ENCODE results near the gene GPR78. TPM values are rescaled to one million over a fixed set of nuclear protein-coding genes. Genes with fewer than 3 reads are reported as not detected.

GPR78 gene
- total and polyA plus RNA-seq, 2 of the 8 experiments (the other 6 are each of a cell fraction or from before 2014, with no cell fraction given): 1.0 to 3.0 TPM

GRCh38 chr4:8557151-8558076 lies 22.8 kb upstream of the GPR78 start:
- TF ChIP-seq EZH2 (IDR thresholded peaks at IDR 0.05; ENCODE audit: low read depth, low read length, severe bottlenecking) (no peak), KDM1A (IDR thresholded peaks at IDR 0.05; ENCODE audit: borderline replicate concordance, low read length) (peak; percentile 73; the same call in 1 of the 2 replicates)
- no peak overlapping the region for H3K27ac ChIP-seq (ENCODE audit: low read depth, low read length)
- no peaks in the 10 kb centered on the region for H3K27me3 ChIP-seq (replicated peaks in 1 of 4; ENCODE audit: control insufficient read depth in 3 of 4, extremely low read depth in 1 of 4, insufficient read depth in 3 of 4, low read length in 3 of 4)
- H2BK120ac ChIP-seq (replicated peaks; ENCODE audit: low read depth, low read length): no peak overlapping the region
- H3K23ac ChIP-seq (ENCODE audit: insufficient read length): no peak overlapping the region
- H4K8ac ChIP-seq (ENCODE audit: extremely low read depth, insufficient read depth, low read length): no peak overlapping the region; the same call in 1 of the 2 replicates
- no peaks in the 10 kb centered on the region for H3K36me3 ChIP-seq (ENCODE audit: control insufficient read depth in 2 of 4, insufficient read depth in 4 of 4, low read length in 3 of 4)
- CTCF ChIA-PET (ENCODE audit: partially characterized antibody): interaction anchor here (1.1 to 2.8 kb wide), 9 partner anchors 9 to 89 kb away, joined by 3 to 12 read pairs (median 4); no protein-coding TSS in a partner anchor
- H2BK12ac ChIP-seq (ENCODE audit: low read depth, low read length): peak overlapping the region; percentile 75; the same call in 1 of the 2 replicates
- H3K14ac ChIP-seq (ENCODE audit: insufficient read length): no peak overlapping the region
- no peak overlapping the region for H3K4ac ChIP-seq (replicated peaks; ENCODE audit: insufficient read length, low read depth, low read length)
- no peak overlapping the region for H3K18ac ChIP-seq (ENCODE audit: extremely low read depth, low read length)
- no peak overlapping the region for H3K9ac ChIP-seq (replicated peaks in 1 of 4; ENCODE audit: extremely low read depth in 1 of 4, low read depth in 3 of 4, low read length in 3 of 4)
- no peak overlapping the region for H2BK15ac ChIP-seq (ENCODE audit: low read length)
- H4K91ac ChIP-seq (replicated peaks; ENCODE audit: insufficient read length, low read length): no peak overlapping the region
- H2BK20ac ChIP-seq (ENCODE audit: low read length): no peak overlapping the region
- H3K4me2 ChIP-seq (ENCODE audit: insufficient read depth in 1 of 2, low read depth in 2 of 2, low read length in 2 of 2): no peak overlapping the region
- H2AK5ac ChIP-seq (ENCODE audit: low read depth, low read length): no peak overlapping the region
- no peaks in the 10 kb centered on the region for H3K23me2 ChIP-seq (ENCODE audit: low read depth, low read length)
- DNase-seq (ENCODE audit: low read depth in 1 of 2, low spot score in 2 of 2): no peak
- H3K79me2 ChIP-seq (ENCODE audit: control insufficient read depth in 1 of 2, insufficient read depth in 2 of 2, low read length in 2 of 2): no peaks in the 10 kb centered on the region
- H3K56ac ChIP-seq (replicated peaks; ENCODE audit: insufficient read length, low read depth, low read length): no peak overlapping the region
- no peak overlapping the region for H3K4me3 ChIP-seq (ENCODE audit: extremely low read depth in 1 of 4, insufficient read depth in 2 of 4, low read depth in 3 of 4, low read length in 4 of 4)
- no peak overlapping the region for H4K5ac ChIP-seq (ENCODE audit: insufficient read length, low read depth, low read length)
- WGBS, 2 experiments (ENCODE audit: extremely low coverage in 1 of 2, insufficient coverage in 1 of 2, insufficient read length in 1 of 2, insufficient replicate concordance in 2 of 2, low coverage in 1 of 2, low lambda C conversion rate in 2 of 2, missing lambda C conversion rate in 1 of 2): 88% methylated on average over 19 of the region's 21 CpGs; no CpG with 5 or more reads in 1 of the 2 experiments
- no peaks in the 10 kb centered on the region for H3K79me1 ChIP-seq (ENCODE audit: low read depth, low read length)
- no peak for FAIRE-seq
- no peaks in the 10 kb centered on the region for H3K9me3 ChIP-seq (ENCODE audit: insufficient read depth in 2 of 2, low read depth in 1 of 2, low read length in 1 of 2)
- no peak overlapping the region for H2AFZ ChIP-seq (ENCODE audit: low read length)
- H2BK5ac ChIP-seq (ENCODE audit: low read depth, low read length): no peak overlapping the region
- POLR2A ChIA-PET (ENCODE audit: partially characterized antibody): interaction anchor here (2.7 kb wide), 1 partner anchor 11 kb away, joined by 12 read pairs; no protein-coding TSS in a partner anchor
- H4K20me1 ChIP-seq (replicated peaks in 1 of 2; ENCODE audit: control insufficient read depth in 1 of 2, insufficient read depth in 2 of 2, low read length in 2 of 2): no peaks in the 10 kb centered on the region
- H3K4me1 ChIP-seq (replicated peaks in 1 of 4; ENCODE audit: control insufficient read depth in 3 of 4, insufficient read depth in 4 of 4, low read length in 3 of 4): peaks cover 0 to 10% (median 4%) of the 10 kb centered on the region in 4 experiments; a peak in 4 of 7 replicates

All from H1 (cell line).